IPS DF 19.7 (cell line): Measurements from ENCODE around the gene TTLL10.
A peak's percentile ranks its signal among the peaks of the same experiment; 100 is the strongest.

Experiments
- DNase-seq: peaks from one replicate; pipeline ENCODE4 v3.0.0-alpha.2; 2013; ENCODE audit warnings: low read depth, low spot score

Gene TTLL10

GRCh38 chr1:1173793-1174415 lies at the start of gene TTLL10:
Gene TTLL10 (plus strand): TSS chr1:1173880. CDS start chr1:1179216, 5,336 bp downstream.
- peak; percentile 33 for DNase-seq

DNA sequence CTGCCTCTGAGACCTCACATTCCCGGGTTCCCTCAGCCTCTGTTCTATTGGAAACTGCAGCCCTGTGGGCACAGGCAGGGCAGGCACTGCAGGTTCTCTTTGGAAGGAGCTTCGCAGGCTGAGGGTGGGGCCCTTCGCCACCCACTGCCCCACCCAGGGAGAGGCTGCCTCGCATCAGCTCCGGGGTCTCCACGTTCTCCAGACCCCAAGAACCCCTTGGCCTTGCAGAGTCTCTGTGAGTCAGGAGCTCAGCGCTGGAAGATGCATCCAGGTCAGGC lies 49.2 kb upstream of the TTLL10 start:
- no peak for DNase-seq

DNA sequence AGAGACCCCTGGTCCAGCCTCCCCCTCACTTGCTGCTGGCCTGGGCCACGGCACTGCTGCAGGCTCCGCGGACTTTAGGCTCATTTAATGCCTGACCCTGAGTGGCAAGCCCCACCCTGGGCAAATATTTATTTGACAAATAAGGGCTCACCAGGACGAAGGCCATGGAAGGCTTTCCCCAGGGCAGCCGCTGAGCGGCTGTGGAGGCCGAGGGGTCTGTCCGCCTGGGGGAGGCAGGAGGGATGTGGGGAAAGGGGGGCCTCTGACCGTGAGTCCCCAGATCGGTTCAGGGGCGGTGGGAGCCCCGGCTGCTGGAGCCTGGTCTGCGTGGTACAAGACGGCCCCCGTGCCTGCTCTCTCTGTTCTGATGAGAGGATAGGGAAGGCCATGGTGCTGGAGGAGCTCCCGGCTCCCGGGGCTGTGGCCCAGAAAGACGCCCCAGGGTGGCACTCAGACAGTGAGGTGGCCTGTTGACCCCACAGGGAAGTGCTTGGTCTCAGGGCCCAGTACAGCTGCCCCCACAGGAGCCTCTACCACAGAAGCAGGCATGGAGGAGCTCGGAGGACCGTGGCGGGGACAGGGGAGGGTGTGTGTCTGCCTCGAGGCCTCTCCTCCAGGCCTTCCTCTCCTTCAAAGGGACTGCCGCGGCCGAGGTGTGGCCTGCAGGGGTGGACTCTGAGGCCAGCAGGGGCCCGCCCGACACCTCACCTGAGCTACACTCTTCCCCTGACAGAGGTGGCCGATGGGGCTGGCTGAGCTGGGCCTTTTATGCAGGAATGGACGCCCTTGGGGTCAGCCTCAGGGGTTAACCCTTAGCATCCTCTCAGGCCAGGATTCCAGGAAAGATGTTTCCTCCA lies 48.7 kb upstream of the TTLL10 start:
- DNase-seq = no peak

DNA sequence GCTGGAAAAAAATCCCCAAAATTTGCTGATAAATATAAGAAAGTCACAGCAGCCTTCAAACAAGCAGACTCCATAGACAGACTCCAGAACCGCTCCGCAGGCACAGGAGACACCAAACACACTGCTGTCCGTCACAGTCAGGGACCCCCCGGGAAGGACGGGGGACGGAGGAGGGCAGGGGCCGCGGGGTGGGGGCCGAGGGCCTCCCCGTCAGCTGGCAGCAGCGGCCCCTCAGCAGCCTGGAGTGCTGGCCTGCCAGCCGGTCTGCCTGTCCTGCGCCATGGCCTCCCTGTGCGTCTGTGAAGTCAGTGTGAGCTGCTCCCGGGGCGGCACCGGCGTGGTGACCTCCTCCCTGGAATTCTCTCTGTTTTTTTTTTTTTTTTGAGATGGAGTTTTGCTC lies 47.7 kb upstream of the TTLL10 start:
- DNase-seq = no peak

GRCh38 chr1:1127551-1128451 lies 45.9 kb upstream of the TTLL10 start:
- no peak for DNase-seq

GRCh38 chr1:1128454-1129139 lies 45.1 kb upstream of the TTLL10 start:
- DNase-seq = no peak

GRCh38 chr1:1129381-1129821 lies 44.3 kb upstream of the TTLL10 start:
- no peak for DNase-seq

- no peak for DNase-seq
These were observed 43.2 kb upstream of the TTLL10 start for GRCh38 chr1:1130206-1131120.

GRCh38 chr1:1132042-1132950 lies 41.4 kb upstream of the TTLL10 start:
- DNase-seq = no peak

GRCh38 chr1:1132956-1133750 lies 40.5 kb upstream of the TTLL10 start:
- DNase-seq = no peak

- DNase-seq = no peak
These were observed 39.2 kb upstream of the TTLL10 start for GRCh38 chr1:1134300-1134970.

- no peak for DNase-seq
These were observed 38.1 kb upstream of the TTLL10 start for GRCh38 chr1:1135339-1136136.

DNA sequence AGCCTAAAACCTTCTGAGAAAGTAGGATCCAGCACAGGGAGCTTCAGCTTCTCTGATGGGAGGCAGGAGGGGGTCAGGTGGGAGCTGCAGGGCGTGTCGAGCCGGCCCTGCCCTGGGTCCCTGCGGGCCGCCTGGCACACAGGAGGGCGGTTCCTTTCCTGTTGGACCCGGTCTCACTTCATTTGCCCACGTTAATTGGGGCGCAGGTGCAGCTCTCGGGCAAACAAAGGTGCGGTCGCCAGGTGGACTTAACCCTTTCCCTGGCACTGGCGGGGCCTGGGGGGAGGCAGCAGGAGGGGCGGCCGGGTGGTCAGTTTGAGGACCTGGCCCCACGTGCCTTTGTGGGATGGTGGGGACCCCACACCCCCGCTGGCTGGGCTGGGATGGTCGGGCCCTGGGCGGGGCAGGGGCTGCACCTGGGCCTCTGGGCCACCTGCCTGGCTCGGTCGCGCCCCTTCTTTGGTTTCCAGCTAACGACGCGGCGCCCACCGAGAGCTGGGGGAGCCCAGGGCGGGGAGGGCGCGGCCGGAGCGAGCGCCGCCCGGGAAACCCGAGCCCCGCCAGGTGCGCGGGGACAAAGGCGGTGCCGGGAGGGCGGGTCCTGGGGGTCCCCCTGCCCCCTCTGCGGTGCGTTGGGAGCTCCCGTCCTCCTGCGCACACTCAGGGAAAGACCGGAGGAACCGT lies 37.0 kb upstream of the TTLL10 start:
- no peak for DNase-seq

DNA sequence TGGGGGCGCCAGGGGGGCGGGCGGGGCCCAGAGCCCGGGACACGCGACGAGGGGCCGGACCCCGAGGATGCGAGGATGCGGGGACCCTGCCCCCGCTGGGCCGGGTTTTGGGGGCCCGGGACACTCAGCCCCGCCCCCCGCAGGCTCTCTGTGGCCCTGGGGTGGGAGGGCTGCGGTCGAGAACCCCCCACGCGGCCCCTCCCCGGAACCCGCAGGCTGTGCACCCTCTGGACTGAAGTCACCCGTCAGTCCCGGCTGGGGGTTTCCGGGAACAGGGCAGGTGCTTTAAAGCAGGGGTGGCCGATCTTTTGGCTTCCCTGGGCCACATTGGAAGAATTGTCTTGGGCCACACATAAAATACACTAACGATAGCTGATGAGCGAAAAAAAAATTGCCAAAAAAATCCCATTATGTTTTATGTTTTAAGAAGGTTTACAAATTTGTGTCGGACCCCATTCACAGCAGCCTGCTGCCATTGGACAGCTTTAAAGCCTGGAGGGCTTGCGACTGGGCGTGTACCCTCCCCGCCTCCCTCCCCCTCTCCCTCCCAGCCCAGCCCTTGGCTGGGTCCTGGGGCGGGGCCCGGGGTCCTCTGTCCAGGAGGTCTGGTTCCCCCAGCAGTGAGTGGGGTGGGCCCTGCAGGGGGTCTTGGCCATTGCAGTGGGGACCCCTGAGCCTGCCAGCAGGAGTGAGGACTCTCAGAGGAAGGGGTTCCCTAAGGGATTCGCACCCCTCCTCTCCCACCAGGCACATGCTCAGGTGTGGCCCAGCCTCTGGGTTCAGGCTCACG lies 36.2 kb upstream of the TTLL10 start:
- DNase-seq = no peak

GRCh38 chr1:1140673-1141072 lies 33.0 kb upstream of the TTLL10 start:
- no peak for DNase-seq
